Medulla oblongata (tissue), 1 donor: Measurements from ENCODE around the gene SNED1.

Source experiments
- DNase-seq: peaks from one replicate; pipeline ENCODE4 v3.0.0-alpha.2; 2015; ENCODE audit errors: extremely low spot score

SNED1 gene

DNA sequence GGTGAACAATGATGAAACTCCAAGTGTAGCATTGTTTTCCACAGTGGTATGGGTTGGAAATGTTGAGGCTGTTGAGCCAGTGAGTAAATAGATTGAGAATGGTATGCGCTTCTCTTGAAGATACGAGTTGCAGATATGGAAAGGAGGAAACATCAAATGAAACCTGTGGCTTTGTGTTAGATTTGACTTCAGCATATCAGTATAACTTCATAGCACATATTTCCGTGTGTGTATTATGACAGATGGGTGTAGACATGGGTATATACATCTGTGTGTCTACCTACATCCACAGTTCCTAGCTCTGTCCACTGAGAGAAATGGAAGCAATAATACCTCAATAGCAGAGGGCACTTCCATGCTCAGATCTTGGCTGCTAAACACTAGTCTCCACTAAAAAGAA is 8.0 kb downstream of the SNED1 start:
- DNase-seq: no peak

DNA sequence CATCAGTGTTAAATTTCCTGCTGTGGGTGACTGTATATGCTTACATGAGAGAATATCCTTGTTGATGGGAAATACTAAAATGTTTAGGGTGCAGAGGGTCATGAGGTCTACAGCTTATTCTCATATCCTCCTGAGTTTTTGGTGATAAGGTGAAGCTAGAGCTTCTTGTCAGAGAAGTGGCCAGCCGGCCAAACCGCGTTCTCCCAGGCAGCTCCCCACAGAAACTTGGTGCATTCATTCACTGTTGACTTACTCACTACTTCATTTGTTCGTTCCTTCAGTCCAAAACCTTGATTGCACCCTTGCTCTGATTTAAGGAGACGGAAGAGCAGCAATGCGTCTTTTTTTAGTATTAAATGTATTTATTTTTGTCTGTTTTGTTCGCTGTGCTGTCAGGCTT is 8.7 kb downstream of the SNED1 start:
- DNase-seq: no peak

DNA sequence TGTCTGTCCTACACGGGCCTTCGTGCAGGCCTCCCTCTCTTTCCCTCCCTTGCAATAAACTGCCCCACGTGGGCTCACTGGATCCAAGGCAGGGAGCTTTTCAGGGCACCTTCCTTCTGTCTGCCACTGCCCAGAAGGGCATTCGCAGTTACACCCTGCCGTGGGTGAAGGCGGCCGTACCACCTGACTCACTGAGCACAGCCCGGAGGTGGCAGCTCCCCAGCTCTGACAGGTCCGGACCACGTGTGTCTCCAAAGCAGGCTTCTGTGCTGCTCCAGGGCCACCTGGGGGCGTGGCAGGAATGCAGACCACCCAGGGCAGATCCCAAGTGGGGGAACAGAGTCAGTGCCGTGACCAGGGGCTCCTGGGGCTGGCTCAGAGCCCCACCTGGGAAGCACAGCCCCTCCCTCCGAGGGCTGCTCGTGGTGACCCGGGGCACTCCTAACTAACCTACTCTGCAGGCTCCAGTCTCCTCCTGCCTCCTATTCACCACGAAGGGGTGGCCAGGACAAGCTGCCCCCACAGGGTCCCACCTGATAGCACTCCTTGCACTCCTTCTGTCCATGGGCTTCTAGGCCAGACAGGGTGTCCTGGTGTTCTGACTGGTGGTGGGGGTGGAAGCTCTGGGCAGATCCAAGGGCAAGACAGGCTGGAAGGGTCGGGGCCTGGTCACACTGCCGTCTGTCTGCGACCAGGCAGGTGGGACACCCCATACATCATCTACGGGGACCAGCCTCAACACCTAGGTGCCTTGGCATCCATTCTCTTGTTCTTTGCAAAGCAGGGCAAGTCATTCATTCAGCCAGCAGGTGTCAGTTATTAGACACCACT is 9.7 kb downstream of the SNED1 start:
- no peak for DNase-seq

DNA sequence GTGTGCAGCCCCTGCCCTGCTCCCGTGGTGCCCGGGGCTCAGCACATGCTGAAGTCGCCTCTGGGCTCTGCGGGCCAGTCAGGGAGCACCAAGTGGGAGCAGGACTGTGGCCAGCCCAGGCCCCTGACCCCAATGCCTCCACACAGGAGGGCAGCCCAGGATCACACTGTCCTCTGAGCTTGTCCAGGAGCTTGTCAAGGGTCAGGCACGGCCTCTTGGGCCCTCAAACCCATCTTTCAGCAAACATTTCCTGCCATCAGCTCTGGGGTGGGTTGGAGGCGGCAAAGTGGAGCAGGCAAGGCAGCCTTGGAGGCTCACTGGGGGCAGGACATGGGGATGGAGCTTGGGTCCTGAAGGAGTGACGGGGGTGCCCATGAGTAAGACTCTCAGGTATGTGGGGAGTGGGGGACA is 10.3 kb downstream of the SNED1 start:
- no peak for DNase-seq

DNA sequence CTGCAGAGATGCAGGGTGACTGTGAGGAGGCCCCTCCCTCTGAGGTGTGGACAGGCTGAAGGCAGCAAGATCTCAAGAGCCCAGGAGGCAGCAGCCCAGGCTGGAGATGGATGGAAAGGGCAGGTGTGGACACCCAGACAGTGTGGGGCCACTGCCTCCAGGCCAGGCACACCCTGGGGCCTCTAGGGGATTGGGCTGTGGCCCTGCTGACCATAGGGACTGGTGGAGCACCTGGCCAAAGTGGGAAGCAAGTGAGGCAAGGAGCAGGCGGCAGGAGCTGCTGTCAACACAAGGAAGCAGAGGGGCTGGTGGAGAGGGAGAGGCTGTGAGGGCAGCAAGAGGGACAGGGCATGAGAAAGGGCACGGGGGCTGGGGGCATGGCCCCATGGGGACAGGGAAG is 10.8 kb downstream of the SNED1 start:
- DNase-seq: no peak

DNA sequence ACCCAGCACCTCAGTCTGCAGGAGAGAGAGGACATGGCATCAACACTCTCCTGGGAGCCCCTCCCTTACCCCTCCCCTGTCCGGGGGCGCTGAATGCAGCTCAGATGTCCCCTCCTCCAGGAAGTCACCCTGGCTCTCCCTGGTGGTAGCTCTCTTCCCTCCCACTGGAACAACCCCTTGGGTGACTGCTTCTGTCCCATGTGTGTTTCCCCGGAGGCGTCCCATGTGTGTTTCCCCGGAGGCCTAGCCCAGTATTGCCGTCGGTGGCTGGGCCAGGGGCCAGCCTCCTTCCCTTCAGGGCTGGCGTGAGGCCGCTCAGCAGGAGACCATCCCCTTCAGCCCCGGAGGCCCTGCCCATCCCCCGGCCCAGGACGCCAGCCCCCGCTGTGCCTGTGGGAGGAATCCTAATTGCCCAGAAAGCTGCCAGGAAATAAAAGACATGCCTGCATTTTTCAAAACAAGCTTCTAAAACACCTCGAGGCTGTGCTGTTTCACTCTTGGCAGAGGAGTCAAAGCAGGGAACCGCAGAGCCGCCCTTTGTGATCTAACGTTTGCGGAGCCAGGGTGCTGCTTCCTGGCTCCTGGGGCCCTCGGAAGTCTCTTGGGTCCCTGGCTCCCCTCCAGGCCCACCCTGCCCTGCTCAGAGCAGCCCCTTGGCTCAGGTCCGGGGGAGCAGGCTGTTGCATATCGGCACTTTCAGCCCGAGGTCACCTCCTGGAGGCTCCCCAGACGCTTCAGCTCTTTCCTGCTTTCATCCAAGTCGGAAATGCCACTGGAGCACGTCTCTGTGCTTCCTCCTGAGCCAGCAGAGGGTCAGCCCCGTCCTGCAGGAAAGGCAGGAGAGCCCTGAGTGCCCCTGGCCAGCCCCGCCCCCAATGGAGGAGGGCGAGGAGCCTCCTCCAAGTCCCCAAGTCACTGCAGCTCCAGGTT is 11.4 kb downstream of the SNED1 start:
- DNase-seq: peak; percentile 41

DNA sequence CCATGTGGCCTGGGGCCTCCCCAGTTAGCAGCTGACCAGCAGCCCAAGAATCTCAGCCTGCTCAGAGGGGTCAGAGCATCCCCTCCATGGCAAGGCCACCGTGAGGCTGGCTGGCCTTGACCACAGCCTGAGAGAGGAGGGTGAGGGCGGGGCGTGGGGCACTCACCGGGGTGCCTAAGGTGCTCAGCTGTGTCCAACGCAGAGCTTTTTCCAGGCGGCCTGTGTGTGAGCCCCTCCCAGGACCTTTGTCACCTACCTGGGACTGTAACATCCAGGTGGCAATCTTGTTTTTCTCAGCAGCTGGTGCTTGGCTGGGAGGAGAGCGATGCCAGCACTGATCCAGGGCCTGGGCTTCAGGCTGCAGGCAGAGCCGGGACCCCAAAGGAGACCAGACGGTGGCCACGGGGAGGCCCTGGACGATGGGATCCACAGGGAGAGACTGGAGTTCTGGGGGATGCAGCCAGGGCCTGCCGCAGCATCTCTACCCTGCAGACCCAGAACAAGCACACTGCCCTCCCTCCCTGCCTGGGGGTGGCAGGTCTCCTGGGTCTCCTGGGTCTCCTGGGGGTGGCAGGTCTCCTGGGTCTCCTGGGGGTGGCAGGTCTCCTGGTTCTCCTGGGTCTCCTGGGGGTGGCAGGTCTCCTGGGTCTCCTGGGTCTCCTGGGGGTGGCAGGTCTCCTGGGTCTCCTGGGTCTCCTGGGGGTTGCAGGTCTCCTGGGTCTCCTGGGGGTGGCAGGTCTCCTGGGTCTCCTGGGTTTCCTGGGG is 12.3 kb downstream of the SNED1 start:
- DNase-seq: no peak

DNA sequence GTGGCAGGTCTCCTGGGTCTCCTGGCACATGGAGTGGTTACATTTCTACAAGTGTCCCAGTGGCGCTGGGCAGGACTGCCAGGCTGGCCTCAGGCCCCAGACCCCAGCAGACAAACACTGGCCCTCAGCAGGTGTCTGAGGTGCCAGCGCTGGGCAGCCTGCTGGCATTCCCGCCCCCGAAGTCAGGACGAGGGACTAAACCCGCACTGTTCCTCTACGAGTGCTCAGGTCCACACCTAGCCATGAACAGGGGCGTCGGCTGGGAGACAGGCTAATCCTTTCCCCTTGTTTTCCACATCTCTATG is 12.8 kb downstream of the SNED1 start:
- no peak for DNase-seq

DNA sequence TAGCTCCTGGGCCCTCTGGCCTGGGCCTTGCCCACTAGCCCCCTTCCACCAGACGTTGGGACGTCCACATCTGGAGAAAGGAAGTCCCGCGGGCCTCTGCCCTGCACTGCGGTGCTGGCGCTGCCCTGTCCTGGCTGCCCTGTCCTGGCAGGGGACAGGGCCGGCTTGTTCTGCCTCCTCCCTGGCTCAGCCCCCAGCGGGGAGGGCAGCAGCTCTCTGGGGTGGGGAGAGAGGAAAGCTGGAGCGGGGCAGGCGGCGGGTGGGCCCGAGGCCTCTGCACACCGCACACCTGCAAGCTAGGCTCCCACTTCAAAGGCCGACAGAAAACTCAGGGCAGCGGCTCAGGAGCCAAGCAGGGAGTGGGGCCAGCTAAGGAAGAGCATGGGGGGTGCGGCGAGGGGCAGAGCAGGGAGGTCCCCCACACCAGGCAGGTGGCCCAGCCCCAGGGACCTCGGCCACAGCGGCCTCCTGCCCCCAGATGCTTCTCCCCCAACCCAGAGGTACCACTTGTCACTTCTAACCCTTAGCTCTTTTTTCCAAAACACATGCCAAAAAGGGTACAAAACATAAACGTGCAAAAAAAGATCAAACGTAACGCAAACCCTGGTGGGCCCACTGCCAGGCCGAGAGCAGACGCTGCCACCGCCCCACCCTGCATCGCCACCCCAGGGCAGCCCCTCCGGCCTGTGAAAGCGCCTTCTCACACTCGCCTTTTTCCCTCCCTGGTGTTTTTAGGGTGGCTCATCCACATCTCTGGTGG is 13.5 kb downstream of the SNED1 start:
- DNase-seq: no peak

DNA sequence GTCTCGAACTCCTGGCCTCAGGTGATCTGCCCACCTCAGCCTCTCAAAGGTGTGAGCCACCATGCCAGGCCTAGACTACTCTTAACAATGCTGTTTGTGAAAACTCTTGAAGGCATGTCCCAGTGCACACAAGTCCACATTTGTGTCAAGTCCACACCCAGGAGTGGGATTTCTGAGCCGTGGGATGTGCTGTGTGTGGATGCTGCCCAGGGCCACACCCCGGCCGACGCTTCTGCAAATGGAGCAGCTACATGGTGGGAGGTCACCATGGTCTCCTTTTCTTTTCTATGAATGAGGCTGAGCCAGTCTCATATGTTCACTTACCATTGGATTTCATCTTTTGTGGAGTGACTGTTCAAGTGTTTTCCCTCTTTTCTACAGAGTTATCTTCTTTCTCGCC is 15.8 kb downstream of the SNED1 start:
- no peak for DNase-seq

DNA sequence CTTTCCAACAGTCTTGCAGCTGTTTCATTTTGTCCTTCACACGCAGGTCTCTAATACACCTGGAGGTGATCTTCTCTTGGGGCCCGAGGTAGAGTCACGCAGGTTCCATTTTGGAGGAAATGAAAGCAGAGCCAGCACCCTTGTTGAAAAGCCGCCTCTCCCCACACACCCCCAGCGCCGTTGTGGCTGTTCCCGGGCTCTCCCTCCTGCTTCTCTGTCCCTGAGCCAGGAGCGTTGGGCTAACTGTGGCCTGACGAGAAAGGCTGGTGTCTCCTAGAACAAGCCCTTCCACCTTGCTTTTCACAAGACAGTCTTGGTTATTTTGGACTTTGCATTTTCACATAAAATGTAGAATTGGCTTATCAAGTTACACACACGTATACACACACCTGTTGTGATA is 16.3 kb downstream of the SNED1 start:
- DNase-seq: no peak

DNA sequence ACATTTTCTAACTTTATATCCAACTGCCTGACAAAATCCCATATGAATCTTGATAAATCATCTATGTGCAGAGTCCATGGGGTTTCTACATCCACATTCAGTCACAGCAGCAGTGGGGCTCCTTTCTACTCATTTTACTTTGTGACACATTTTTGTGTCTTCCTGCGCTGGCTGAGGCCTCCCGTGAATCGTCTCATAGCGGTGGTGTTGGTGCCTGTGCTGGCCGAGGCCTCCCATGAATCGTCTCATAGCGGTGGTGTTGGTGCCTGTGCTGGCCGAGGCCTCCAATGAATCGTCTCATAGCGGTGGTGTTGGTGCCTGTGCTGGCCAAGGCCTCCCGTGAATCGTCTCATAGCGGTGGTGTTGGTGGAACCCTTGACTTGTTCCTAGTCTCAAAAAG is 17.0 kb downstream of the SNED1 start:
- DNase-seq: no peak

DNA sequence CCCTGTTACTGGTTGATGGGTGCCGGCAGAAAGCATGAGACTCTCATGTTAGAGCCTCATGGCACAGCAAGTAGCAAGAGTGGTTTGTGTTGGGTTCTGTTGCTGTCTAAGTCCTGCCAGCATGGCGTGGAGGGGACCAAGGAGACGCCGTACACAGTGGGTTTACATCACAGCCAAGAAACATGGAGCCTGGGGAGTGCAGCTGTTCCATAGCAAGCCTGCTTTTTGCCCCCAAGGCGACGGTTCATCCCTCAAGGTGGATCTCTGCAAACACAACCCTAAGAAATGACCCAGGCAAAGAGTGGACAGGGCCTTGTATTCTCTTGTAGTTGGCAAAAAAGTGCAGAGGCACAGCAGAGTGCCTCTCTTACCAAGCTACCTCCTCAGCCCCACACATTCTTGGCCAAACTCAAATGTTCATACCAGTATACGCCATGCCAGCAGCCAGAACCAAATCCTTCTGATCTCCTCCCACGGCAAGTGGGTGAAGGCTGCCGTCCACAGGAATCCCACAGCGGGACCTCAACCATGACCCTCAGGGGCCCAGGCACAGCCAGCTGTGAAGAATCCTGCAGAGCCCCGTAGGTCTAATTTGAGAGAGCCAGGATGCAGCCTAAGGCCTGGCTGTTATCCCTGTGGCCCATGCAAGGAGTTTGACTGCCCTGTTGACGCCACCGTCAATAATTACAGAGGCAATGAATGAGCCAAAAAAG is 19.0 kb downstream of the SNED1 start:
- DNase-seq: no peak

DNA sequence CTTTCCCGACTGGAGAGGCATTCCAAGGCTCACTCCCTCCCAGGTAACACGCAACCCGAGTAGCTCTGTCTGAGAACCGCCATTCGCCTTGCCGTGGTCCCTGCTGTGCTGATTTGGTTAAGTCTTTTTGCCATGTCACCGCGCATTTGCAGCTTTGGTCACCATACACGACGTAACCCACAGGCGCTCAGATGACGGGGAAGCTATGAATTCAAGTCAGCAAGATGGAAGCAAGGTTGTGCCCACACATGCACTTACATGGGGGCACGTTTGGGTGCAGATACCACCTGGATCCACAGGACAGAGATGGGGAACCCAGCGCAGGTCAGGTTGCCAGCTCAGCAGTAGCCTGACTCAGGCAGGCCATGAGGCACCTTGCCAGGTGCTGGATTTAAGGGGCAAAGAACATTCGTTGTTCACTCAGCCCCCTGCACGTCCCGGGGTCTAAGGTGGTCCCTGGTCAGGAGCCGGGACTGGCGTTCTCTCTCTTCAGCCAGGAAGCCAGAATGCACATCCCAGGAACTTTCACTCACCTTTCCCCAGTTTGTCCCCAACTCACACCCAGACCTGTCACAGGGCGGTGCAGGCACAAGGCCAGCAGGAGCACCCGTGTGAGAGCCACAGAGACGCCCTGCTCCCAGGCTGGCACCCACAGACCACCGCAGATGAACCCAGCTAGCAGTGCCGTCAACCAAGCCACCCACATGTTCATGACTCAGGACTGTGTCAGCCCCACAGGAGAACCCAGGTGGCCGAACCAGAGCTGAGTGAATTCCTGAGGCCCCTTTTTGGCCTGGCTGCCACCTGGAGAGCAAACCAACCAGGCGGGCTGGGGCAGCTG is 19.9 kb downstream of the SNED1 start:
- DNase-seq: no peak

DNA sequence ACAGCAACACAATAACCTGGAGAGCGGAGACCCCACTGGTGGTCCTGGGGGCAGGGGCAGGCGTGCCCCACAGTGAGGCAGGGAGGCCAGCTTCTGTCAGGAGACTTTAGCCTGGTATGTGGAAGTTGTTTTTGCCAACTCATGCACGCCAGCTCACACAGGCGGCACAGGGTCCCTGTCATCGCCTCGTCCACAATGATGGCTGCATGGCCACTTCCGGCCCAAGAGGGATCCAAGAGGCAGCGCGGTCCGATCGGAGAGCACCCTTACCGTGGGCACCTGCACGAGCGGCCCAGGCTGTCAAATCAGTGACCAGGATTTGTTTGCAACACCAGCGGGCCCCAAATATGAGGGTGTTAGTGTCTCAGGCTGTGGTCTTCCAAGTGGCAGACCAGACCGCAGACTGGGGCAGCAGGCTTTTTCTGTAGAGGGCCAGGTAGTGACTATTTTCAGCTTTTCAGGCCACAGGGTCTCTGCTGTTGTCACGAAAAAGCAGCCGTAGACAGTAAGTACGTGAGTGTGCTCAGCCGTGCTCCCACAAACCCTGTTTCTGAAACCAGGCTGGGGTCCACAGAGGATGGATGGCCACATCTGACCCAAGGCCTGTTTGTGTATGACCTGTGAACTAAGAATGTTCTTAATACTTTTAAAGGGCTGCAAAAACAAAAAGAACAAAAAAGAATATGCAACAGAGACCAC is 21.2 kb downstream of the SNED1 start:
- no peak for DNase-seq

DNA sequence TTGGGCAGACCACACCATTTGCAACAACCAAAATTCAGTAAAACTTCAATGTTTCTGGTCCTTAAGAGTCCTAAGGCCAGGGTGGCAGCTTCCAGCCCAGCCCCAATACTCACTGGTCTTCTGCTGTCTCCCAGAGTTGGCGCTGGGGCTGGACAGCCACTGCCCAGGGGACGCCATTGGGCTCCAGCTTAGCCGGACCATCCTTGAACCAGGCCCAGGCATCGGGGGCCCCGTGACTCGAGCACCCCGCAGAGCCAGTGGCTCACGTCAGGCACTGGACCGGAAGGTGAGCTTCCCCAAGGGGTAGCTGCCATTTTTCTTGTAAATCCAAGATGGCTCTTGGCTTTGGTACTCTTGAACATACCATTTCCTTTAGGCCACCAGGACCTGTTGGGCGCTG is 21.8 kb downstream of the SNED1 start:
- DNase-seq: no peak

DNA sequence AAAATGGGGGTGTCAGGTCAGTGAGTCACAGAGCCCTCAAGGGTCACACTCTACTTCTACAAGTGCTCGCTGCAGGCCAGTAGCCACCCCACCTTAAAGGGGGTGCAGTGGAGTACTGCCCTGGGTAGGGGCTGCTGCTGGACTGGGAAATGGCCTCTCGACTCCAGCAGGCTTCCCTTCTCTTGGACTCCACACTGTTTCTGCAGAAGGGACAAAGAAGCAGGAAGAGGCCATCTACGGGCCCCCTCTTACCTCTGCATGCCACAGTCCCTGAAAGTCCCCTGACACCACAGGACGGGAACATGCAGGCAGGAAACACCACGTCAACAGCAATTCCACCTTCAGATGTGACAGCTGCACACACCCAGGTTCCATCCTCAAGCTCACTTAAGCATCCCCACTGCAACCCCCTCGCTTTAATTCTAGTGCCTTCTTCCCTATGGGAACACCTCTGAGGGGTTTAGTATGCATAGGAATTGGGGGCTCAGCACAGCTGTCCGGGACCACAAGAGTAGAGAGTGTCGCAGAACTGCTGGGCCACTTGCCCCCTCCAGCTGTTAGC is 22.3 kb downstream of the SNED1 start:
- DNase-seq: no peak

DNA sequence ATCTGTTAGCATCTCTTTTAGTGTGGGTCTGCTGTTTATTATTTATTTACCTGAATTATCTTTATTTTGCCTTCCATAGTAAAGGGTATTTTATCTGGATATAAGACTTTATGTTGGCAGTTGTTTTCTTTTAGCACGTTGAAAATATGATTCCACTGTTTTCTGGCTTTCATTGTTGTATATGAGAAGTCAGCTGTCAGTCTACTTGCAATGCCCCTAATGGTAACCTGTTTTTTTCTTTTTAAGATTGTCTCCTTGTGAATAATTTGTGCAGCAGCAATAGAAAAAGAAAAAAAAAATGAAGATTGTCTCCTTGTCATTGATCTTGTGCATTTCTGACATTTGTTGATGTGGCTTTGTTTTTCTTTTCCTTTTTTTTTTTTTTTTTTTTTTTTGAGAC is 27.2 kb downstream of the SNED1 start:
- no peak for DNase-seq
